GM12891 (cell line): Measurements from ENCODE around the gene MSH6.

Source experiments
- PAX5 ChIP-seq: IDR thresholded peaks from 2 replicates; pipeline ENCODE4 v1.6.1; 2011; ENCODE audit warnings: low read length, moderate library complexity, mild to moderate bottlenecking; ENCODE audit not compliant: insufficient read depth, severe bottlenecking
- POLR2A ChIP-seq: IDR thresholded peaks from 2 replicates; pipeline ENCODE4 v1.6.1; 2011; ENCODE audit warnings: low read depth, low read length, control low read depth
- POLR2AphosphoS5 ChIP-seq: IDR thresholded peaks from 2 replicates; pipeline ENCODE4 v1.6.1; 2011; ENCODE audit warnings: low read depth, low read length, control low read depth
- POU2F2 ChIP-seq: IDR thresholded peaks from 2 replicates; pipeline ENCODE4 v1.6.1; 2011; ENCODE audit warnings: low read depth, mild to moderate bottlenecking, control low read depth, low read length, moderate library complexity
- SPI1 ChIP-seq: IDR thresholded peaks from 2 replicates; pipeline ENCODE4 v1.6.1; 2011; ENCODE audit warnings: low read depth, low read length, control low read depth
- TAF1 ChIP-seq: IDR thresholded peaks from 2 replicates; pipeline ENCODE4 v1.6.1; 2011; ENCODE audit warnings: low read depth, low read length, control low read depth

GRCh38 chr2:47818777-47819176 lies 35.8 kb downstream of the MSH6 start:
- TF ChIP-seq POLR2A (no peak), TAF1 (no peak), POLR2AphosphoS5 (no peak), SPI1 (no peak), PAX5 (no peak), POU2F2 (no peak)
